Measurements from ENCODE around the gene SLC2A1.
"Not testable (repeated sequence)": the region's sequence is repeated elsewhere in the genome, so short reads cannot be mapped to it uniquely, and the experiment has no call there.

The SLC2A1 gene

DNA sequence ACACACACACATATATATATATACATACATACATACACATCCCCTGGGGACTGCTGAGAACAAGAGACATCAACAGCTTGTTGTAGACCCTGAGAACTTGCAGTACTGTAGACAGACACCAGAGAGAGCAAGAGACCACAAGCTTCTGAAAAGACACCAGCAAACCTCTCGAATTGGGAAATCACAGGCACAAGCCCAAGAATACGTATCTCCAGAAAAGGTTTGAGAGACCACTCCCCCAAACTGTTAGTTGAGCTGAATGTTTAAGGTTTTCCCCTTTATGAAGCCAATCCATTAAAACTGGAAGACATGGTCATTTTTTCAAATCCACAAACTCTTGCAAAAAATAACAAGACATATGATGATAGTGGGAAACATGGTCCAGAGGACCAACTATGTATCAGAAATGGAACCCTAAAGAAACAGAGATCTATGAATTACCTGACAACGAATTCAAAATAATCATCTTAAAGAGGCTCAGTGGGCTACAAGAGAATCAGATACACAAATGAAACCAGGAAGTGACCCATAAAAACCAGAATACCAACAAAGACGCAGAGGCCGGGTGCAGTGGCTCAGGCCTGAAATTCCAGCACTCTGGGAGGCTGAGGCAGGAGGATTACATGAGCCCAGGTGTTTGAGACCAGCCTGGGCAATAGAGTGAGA lies 45.1 kb downstream of the SLC2A1 start:
- Histone ChIP-seq H3K36me3 (no peaks in the 10 kb centered on the region), H3K27me3 (peaks cover 4% of the 10 kb centered on the region), H3K4me1 (ENCODE audit: control insufficient read depth in 1 of 2, insufficient read depth in 1 of 2, low read depth in 1 of 2, low read length in 1 of 2) (no peaks in the 10 kb centered on the region), H3K9me3 (no peaks in the 10 kb centered on the region), H3K4me3 (ENCODE audit: low read depth in 1 of 2, low read length in 1 of 2) (no peak overlapping the region), H3K27ac (no peak overlapping the region)
- TF ChIP-seq, protein P1, sequence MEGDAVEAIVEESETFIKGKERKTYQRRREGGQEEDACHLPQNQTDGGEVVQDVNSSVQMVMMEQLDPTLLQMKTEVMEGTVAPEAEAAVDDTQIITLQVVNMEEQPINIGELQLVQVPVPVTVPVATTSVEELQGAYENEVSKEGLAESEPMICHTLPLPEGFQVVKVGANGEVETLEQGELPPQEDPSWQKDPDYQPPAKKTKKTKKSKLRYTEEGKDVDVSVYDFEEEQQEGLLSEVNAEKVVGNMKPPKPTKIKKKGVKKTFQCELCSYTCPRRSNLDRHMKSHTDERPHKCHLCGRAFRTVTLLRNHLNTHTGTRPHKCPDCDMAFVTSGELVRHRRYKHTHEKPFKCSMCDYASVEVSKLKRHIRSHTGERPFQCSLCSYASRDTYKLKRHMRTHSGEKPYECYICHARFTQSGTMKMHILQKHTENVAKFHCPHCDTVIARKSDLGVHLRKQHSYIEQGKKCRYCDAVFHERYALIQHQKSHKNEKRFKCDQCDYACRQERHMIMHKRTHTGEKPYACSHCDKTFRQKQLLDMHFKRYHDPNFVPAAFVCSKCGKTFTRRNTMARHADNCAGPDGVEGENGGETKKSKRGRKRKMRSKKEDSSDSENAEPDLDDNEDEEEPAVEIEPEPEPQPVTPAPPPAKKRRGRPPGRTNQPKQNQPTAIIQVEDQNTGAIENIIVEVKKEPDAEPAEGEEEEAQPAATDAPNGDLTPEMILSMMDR (IDR thresholded peaks at IDR 0.05): peak; percentile 77

GRCh38 chr1:42910985-42911384 lies 47.7 kb downstream of the SLC2A1 start:
- Histone ChIP-seq H3K27me3 (peaks cover 4% of the 10 kb centered on the region), H3K27ac (no peak overlapping the region), H3K4me3 (ENCODE audit: low read depth in 1 of 2, low read length in 1 of 2) (no peak overlapping the region), H3K4me1 (ENCODE audit: control insufficient read depth in 1 of 2, insufficient read depth in 1 of 2, low read depth in 1 of 2, low read length in 1 of 2) (no peaks in the 10 kb centered on the region), H3K36me3 (no peaks in the 10 kb centered on the region), H3K9me3 (no peaks in the 10 kb centered on the region)
- TF ChIP-seq, protein P1 (IDR thresholded peaks at IDR 0.05): no peak

DNA sequence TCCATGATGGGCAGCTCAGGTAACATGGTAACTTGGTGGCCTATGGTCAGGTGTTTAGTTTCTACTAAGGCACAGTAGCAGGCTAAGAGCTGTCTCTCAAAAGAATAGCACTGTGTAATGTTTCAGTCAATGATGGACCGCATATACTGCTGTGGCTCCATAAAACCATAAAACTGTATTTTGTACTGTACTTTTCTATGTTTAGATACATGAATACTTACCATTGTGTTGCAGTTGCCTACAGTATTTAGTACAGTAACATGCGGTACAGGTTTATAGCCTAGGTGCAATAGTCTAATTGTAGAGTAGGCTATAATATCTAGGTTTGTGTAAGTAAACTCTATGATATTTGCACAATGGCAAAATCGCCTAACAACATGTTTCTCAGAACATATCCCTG lies 50.6 kb downstream of the SLC2A1 start:
- TF ChIP-seq, protein P1 (IDR thresholded peaks at IDR 0.05): no peak
- no peaks in the 10 kb centered on the region for H3K27me3 ChIP-seq

GRCh38 chr1:42904434-42904833 lies 54.2 kb downstream of the SLC2A1 start:
- H3K4me1 ChIP-seq (ENCODE audit: control insufficient read depth in 1 of 2, insufficient read depth in 1 of 2, low read depth in 1 of 2, low read length in 1 of 2): no peaks in the 10 kb centered on the region
- no peaks in the 10 kb centered on the region for H3K27me3 ChIP-seq
- H3K9me3 ChIP-seq: no peaks in the 10 kb centered on the region
- no peak overlapping the region for H3K27ac ChIP-seq
- TF ChIP-seq, protein P1 (IDR thresholded peaks at IDR 0.05): no peak
- no peak overlapping the region for H3K4me3 ChIP-seq (ENCODE audit: low read depth in 1 of 2, low read length in 1 of 2)
- no peaks in the 10 kb centered on the region for H3K36me3 ChIP-seq

More for the DNA sequence above, 50.6 kb downstream of the SLC2A1 start:
- H3K27ac ChIP-seq: no peak overlapping the region
- no peaks in the 10 kb centered on the region for H3K9me3 ChIP-seq
- H3K4me1 ChIP-seq (ENCODE audit: control insufficient read depth in 1 of 2, insufficient read depth in 1 of 2, low read depth in 1 of 2, low read length in 1 of 2): no peaks in the 10 kb centered on the region
- H3K36me3 ChIP-seq: no peaks in the 10 kb centered on the region
- no peak overlapping the region for H3K4me3 ChIP-seq (ENCODE audit: low read depth in 1 of 2, low read length in 1 of 2)

DNA sequence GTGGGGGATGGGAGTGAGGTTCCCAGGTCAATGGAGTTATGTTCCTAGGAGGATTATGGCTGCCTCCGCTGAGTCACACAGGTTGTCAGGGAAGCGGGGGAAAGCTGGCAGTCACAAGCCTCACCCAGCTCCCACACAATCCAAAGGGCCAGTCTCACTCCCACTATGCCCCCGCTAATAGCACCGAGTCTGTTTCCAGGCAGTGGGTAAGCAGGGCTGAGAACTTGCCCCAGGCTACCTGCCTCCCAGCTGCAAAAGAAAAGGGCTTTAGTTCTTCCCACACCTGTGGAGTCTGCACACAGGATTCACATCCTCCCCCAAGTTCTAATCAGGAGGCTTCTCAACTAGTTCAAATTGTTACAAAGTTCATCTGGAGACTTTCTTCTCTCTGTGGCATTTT lies 58.7 kb downstream of the SLC2A1 start:
- H3K4me3 ChIP-seq (ENCODE audit: low read depth in 1 of 2, low read length in 1 of 2); H3K4me1 ChIP-seq (ENCODE audit: control insufficient read depth in 1 of 2, insufficient read depth in 1 of 2, low read depth in 1 of 2, low read length in 1 of 2); H3K27me3 ChIP-seq; H3K27ac ChIP-seq; H3K36me3 ChIP-seq; H3K9me3 ChIP-seq: not testable (repeated sequence)

DNA sequence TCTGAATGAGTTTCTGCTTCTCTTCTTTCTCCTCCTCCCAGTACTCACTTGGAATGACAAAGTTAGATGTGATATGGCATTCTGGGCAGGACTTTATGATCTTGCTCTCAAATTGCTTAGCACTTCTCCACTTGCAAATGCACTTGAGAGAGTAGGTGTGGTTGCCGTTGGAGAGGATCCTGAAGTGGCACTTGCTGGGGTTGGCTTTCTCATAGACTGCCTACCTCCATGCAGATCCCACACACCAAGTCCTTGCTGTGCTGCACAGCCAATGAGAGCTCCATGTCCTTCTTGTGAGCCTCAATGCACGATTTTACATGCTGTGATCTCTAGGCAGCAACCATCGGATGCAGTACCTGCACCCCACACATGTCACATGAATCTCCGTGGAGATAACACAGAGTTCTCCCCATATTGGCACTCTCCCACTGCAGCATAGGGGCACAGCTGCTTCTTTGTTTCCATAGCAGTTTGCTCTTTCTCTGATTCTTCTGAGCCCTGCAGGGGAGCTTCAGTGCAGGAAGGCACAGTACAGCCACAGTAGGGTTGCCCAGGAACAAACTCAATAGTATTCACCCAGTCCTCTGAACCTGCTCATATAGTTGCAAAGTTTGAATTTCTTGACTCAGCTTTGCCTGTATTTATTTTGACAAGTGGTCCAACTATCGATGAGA lies 67.1 kb downstream of the SLC2A1 start:
- Histone ChIP-seq H3K9me3 (no peaks in the 10 kb centered on the region), H3K27me3 (no peaks in the 10 kb centered on the region), H3K27ac (no peak overlapping the region), H3K4me3 (ENCODE audit: low read depth in 1 of 2, low read length in 1 of 2) (no peak overlapping the region), H3K36me3 (no peaks in the 10 kb centered on the region), H3K4me1 (ENCODE audit: control insufficient read depth in 1 of 2, insufficient read depth in 1 of 2, low read depth in 1 of 2, low read length in 1 of 2) (no peaks in the 10 kb centered on the region)
- TF ChIP-seq, protein P1 (IDR thresholded peaks at IDR 0.05): no peak
